ENCODE data around the gene HCN2. TPM values are rescaled to one million over a fixed set of nuclear protein-coding genes. Genes with fewer than 3 reads are reported as not detected.

Gene HCN2
- total and polyA plus RNA-seq, 2 of the 13 experiments (the other 11 are each of a cell fraction or from before 2014, with no cell fraction given): 0.01 TPM; not detected in 1

DNA sequence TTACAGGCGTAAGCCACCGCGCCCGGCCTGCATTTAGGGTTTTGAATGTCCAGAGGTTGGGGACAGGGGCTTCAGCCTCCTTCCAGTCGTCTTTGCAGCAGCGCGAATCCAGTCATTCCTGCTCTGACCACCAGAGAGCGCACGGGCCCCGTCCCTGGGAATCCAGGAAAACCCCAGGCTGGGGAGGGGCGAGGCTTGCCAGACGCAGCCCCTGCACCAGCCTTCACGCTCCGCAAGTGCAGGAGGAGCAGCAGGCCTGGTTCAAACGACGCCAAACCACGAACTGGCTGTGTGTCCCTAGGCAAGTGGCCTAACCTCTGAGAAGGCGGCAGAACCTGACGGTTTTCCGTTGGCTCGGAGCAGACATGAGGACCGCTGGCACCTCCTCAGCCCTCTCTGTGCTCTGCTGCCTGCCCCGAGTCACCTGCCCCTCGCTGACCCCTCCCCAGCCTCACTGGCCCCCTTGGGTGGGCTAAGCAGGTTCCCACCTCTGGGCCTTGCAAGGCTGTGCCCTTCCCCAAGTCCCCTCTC lies 75.3 kb downstream of the HCN2 start (continued):
- TF ChIP-seq, protein P1, sequence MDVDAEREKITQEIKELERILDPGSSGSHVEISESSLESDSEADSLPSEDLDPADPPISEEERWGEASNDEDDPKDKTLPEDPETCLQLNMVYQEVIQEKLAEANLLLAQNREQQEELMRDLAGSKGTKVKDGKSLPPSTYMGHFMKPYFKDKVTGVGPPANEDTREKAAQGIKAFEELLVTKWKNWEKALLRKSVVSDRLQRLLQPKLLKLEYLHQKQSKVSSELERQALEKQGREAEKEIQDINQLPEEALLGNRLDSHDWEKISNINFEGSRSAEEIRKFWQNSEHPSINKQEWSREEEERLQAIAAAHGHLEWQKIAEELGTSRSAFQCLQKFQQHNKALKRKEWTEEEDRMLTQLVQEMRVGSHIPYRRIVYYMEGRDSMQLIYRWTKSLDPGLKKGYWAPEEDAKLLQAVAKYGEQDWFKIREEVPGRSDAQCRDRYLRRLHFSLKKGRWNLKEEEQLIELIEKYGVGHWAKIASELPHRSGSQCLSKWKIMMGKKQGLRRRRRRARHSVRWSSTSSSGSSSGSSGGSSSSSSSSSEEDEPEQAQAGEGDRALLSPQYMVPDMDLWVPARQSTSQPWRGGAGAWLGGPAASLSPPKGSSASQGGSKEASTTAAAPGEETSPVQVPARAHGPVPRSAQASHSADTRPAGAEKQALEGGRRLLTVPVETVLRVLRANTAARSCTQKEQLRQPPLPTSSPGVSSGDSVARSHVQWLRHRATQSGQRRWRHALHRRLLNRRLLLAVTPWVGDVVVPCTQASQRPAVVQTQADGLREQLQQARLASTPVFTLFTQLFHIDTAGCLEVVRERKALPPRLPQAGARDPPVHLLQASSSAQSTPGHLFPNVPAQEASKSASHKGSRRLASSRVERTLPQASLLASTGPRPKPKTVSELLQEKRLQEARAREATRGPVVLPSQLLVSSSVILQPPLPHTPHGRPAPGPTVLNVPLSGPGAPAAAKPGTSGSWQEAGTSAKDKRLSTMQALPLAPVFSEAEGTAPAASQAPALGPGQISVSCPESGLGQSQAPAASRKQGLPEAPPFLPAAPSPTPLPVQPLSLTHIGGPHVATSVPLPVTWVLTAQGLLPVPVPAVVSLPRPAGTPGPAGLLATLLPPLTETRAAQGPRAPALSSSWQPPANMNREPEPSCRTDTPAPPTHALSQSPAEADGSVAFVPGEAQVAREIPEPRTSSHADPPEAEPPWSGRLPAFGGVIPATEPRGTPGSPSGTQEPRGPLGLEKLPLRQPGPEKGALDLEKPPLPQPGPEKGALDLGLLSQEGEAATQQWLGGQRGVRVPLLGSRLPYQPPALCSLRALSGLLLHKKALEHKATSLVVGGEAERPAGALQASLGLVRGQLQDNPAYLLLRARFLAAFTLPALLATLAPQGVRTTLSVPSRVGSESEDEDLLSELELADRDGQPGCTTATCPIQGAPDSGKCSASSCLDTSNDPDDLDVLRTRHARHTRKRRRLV (CRISPR knock-in tag; IDR thresholded peaks at IDR 0.05): no peak
- TF ChIP-seq ZNF383 (CRISPR knock-in tag; IDR thresholded peaks at IDR 0.05; ENCODE audit: borderline replicate concordance) (no peak), SOX13 (IDR thresholded peaks at IDR 0.05) (no peak), SOX13 (CRISPR knock-in tag; conservative IDR thresholded peaks at IDR 0.05 in 1 of 2, IDR thresholded peaks at IDR 0.05 in 1 of 2) (peak in 1 of 2 experiments; percentile 48; a peak in 1 of 4 replicates), DNMT3B (CRISPR knock-in tag; conservative IDR thresholded peaks at IDR 0.05) (no peak), PCBP1 (IDR thresholded peaks at IDR 0.05; ENCODE audit: borderline replicate concordance, low read depth, low read length) (peak; percentile 79; the same call in 1 of the 2 replicates), POLR2AphosphoS5 (IDR thresholded peaks at IDR 0.05; ENCODE audit: low read depth, low read length) (no peak), ZBTB7B (CRISPR knock-in tag; IDR thresholded peaks at IDR 0.05) (peak; percentile 89; the same call in 1 of the 2 replicates), ELF1 (CRISPR knock-in tag; IDR thresholded peaks at IDR 0.05) (peak; percentile 49), ZBTB7A (CRISPR knock-in tag; IDR thresholded peaks at IDR 0.05) (peak; percentile 97), ZNF841 (CRISPR knock-in tag; IDR thresholded peaks at IDR 0.05; ENCODE audit: borderline replicate concordance) (no peak), ZNF549 (CRISPR knock-in tag; IDR thresholded peaks at IDR 0.05) (no peak), ZNF766 (CRISPR knock-in tag; IDR thresholded peaks at IDR 0.05; ENCODE audit: borderline replicate concordance) (peak; percentile 55; the same call in 1 of the 2 replicates), ZNF772 (CRISPR knock-in tag; IDR thresholded peaks at IDR 0.05) (no peak), ZNF543 (CRISPR knock-in tag; IDR thresholded peaks at IDR 0.05) (no peak), ZNF660 (CRISPR knock-in tag; IDR thresholded peaks at IDR 0.05; ENCODE audit: borderline replicate concordance, low read depth) (no peak)
- TF ChIP-seq, protein P2, sequence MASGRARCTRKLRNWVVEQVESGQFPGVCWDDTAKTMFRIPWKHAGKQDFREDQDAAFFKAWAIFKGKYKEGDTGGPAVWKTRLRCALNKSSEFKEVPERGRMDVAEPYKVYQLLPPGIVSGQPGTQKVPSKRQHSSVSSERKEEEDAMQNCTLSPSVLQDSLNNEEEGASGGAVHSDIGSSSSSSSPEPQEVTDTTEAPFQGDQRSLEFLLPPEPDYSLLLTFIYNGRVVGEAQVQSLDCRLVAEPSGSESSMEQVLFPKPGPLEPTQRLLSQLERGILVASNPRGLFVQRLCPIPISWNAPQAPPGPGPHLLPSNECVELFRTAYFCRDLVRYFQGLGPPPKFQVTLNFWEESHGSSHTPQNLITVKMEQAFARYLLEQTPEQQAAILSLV (CRISPR knock-in tag; IDR thresholded peaks at IDR 0.05; ENCODE audit: borderline replicate concordance): no peak
- TF ChIP-seq, protein P3, sequence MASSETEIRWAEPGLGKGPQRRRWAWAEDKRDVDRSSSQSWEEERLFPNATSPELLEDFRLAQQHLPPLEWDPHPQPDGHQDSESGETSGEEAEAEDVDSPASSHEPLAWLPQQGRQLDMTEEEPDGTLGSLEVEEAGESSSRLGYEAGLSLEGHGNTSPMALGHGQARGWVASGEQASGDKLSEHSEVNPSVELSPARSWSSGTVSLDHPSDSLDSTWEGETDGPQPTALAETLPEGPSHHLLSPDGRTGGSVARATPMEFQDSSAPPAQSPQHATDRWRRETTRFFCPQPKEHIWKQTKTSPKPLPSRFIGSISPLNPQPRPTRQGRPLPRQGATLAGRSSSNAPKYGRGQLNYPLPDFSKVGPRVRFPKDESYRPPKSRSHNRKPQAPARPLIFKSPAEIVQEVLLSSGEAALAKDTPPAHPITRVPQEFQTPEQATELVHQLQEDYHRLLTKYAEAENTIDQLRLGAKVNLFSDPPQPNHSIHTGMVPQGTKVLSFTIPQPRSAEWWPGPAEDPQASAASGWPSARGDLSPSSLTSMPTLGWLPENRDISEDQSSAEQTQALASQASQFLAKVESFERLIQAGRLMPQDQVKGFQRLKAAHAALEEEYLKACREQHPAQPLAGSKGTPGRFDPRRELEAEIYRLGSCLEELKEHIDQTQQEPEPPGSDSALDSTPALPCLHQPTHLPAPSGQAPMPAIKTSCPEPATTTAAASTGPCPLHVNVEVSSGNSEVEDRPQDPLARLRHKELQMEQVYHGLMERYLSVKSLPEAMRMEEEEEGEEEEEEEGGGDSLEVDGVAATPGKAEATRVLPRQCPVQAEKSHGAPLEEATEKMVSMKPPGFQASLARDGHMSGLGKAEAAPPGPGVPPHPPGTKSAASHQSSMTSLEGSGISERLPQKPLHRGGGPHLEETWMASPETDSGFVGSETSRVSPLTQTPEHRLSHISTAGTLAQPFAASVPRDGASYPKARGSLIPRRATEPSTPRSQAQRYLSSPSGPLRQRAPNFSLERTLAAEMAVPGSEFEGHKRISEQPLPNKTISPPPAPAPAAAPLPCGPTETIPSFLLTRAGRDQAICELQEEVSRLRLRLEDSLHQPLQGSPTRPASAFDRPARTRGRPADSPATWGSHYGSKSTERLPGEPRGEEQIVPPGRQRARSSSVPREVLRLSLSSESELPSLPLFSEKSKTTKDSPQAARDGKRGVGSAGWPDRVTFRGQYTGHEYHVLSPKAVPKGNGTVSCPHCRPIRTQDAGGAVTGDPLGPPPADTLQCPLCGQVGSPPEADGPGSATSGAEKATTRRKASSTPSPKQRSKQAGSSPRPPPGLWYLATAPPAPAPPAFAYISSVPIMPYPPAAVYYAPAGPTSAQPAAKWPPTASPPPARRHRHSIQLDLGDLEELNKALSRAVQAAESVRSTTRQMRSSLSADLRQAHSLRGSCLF (CRISPR knock-in tag; IDR thresholded peaks at IDR 0.05; ENCODE audit: borderline replicate concordance): no peak
- TF ChIP-seq, protein P4, sequence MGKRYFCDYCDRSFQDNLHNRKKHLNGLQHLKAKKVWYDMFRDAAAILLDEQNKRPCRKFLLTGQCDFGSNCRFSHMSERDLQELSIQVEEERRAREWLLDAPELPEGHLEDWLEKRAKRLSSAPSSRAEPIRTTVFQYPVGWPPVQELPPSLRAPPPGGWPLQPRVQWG (CRISPR knock-in tag; IDR thresholded peaks at IDR 0.05; ENCODE audit: borderline replicate concordance, low read depth): no peak

All from HepG2 (cell line).